Measurements from ENCODE around the gene RPS15.
"Not testable (repeated sequence)": the region's sequence is repeated elsewhere in the genome, so short reads cannot be mapped to it uniquely, and the experiment has no call there.

RPS15 gene

DNA sequence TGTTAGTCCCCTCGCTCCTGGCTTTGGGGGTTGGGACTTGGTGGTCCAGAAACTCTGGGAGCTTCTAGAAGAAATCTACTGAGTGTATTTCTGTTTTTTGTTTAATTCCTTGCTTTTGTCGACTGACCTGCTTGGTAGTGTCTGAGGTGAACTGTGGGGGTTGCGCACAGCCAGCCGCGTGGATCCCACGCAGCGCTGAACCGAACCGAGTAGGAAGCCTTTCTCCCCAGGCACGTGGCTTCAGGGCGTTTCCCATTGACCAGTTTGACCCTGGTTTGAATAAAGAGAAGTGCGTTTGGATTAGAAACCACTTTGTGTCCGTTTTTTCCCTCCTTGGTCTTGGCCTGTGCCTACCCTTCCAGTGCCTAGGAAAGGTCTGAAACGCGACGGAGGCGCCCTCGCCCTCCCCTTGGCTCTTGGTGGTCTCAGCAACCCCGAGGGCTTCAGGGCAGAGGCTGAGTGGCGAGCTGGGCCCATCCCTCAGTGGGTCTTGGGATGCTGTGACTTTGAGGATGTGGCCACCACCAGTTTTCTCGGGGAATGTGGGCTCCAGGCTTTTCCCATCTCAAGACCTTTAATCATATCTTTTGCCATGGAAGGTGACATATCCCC, 2.7 kb upstream of the RPS15 start:
- TF ChIP-seq, protein P1, sequence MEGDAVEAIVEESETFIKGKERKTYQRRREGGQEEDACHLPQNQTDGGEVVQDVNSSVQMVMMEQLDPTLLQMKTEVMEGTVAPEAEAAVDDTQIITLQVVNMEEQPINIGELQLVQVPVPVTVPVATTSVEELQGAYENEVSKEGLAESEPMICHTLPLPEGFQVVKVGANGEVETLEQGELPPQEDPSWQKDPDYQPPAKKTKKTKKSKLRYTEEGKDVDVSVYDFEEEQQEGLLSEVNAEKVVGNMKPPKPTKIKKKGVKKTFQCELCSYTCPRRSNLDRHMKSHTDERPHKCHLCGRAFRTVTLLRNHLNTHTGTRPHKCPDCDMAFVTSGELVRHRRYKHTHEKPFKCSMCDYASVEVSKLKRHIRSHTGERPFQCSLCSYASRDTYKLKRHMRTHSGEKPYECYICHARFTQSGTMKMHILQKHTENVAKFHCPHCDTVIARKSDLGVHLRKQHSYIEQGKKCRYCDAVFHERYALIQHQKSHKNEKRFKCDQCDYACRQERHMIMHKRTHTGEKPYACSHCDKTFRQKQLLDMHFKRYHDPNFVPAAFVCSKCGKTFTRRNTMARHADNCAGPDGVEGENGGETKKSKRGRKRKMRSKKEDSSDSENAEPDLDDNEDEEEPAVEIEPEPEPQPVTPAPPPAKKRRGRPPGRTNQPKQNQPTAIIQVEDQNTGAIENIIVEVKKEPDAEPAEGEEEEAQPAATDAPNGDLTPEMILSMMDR (IDR thresholded peaks at IDR 0.05; ENCODE audit: low read depth, low read length) = no peak
- Histone ChIP-seq H3K4me1 (peaks cover 3% of the 10 kb centered on the region), H3K4me3 (ENCODE audit: low read depth, low read length) (no peak overlapping the region), H3K9me3 (no peaks in the 10 kb centered on the region), H3K36me3 (peaks cover 65% of the 10 kb centered on the region), H3K27me3 (no peaks in the 10 kb centered on the region)
- DNase-seq = no peak

DNA sequence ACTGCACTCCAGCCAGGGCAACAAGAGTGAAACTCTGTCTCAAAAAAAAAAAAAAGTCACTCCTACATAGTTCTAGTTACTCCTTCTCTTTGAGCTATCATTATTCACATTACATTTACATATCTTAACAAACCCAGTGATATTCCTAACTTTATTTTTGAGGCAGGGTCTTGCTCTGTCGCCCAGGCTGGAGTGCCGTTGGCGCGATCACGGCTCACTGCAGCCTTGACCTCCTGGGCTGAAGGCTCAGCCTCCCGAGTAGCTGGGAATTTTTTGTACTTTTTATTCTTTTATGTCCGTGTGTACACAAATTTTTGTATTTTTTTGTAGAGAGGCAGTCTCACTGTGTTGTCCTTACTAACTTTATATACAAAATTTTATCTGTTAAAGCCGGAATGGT, 587 bp upstream of the RPS15 start:
- peaks cover 3% of the 10 kb centered on the region for H3K4me1 ChIP-seq
- no peak overlapping the region for H3K4me3 ChIP-seq (ENCODE audit: low read depth, low read length)
- H3K27me3 ChIP-seq = no peaks in the 10 kb centered on the region
- H3K36me3 ChIP-seq = peaks cover 64% of the 10 kb centered on the region
- DNase-seq = no peak
- no peaks in the 10 kb centered on the region for H3K9me3 ChIP-seq
- TF ChIP-seq, protein P1 (IDR thresholded peaks at IDR 0.05; ENCODE audit: low read depth, low read length) = no peak

DNA sequence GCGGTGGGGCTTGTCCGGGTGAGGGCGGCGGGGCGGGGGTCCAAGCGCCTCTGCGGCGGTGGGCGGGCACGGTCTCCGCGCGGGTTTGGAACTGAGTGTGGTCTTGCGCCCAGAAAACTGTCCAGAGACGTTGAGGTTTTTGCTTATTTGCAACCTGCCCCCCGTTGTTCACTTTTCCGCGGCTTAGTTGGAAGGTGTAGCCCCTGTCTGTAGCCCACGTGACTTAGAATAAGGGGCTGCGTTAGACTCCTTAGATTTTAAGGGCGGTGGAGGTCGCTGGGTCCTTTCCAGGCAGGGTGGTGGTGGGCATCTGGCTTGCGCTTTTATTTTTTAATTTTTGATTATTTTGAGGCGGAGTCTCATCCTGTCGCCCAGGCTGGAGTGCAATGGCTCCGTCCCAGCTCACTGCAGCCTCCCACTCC, 748 bp downstream of the RPS15 start:
- Histone ChIP-seq H3K36me3 (peaks cover 52% of the 10 kb centered on the region), H3K4me1 (peaks cover 3% of the 10 kb centered on the region), H3K4me3 (ENCODE audit: low read depth, low read length) (peak overlapping the region; percentile 72), H3K27me3 (no peaks in the 10 kb centered on the region), H3K9me3 (no peaks in the 10 kb centered on the region)
- TF ChIP-seq, protein P1 (IDR thresholded peaks at IDR 0.05; ENCODE audit: low read depth, low read length) = no peak
- no peak for DNase-seq

DNA sequence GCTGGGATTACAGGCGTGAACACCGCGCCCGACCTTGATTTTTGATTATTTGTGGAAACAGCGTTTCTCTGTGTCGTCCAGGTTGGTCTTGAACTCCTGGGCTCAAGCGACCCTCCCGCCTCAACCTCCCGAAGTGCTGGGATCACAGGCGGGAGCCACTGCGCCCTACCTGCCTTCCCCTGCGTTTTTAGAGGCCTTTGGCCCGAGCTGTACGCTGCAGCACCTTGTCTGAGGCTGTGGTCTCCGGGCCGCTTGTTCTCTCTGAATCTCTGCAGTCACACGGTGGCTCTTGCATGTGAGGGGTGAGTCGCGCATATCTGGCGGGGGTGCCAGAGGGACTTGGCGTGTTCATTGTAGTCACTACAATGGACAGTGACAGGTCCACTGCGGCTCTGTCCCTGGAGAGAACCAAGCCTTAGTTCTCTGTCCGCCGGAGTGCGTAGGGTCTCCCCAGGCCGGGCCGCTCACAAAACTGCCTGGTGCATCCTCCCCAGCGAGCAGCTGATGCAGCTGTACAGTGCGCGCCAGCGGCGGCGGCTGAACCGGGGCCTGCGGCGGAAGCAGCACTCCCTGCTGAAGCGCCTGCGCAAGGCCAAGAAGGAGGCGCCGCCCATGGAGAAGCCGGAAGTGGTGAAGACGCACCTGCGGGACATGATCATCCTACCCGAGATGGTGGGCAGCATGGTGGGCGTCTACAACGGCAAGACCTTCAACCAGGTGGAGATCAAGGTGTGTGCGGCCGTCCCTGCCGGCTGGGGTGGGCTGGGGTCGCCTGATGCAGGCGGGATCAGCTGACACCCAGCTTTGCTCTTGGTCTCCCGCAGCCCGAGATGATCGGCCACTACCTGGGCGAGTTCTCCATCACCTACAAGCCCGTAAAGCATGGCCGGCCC, 1.6 kb downstream of the RPS15 start:
- Histone ChIP-seq H3K36me3 (peaks cover 45% of the 10 kb centered on the region), H3K4me3 (ENCODE audit: low read depth, low read length) (peak overlapping the region; percentile 72)
- not testable (repeated sequence) for DNase-seq, H3K4me1 ChIP-seq, H3K9me3 ChIP-seq, H3K27me3 ChIP-seq

DNA sequence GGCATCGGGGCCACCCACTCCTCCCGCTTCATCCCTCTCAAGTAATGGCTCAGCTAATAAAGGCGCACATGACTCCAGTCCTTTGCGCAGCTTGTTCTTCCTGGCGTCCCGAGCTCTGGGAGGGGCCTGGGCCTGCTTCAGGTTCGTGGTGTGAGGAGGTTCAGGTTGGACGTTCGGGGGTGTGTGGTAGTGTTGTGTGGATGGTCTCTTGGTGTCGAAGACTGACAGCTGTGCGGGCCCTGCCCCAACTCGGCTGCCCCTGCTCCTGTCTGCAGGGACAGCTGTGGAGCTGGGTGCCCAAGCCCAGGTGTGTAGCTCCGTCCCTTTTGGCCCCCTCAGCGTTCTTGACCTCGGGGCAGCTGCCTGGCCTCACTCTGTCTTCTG, 2.2 kb downstream of the RPS15 start:
- Histone ChIP-seq H3K27me3 (no peaks in the 10 kb centered on the region), H3K36me3 (peaks cover 39% of the 10 kb centered on the region), H3K4me3 (ENCODE audit: low read depth, low read length) (peak overlapping the region; percentile 72), H3K9me3 (no peaks in the 10 kb centered on the region), H3K4me1 (peaks cover 3% of the 10 kb centered on the region)
- no peak for DNase-seq
- TF ChIP-seq, protein P1 (IDR thresholded peaks at IDR 0.05; ENCODE audit: low read depth, low read length) = no peak

DNA sequence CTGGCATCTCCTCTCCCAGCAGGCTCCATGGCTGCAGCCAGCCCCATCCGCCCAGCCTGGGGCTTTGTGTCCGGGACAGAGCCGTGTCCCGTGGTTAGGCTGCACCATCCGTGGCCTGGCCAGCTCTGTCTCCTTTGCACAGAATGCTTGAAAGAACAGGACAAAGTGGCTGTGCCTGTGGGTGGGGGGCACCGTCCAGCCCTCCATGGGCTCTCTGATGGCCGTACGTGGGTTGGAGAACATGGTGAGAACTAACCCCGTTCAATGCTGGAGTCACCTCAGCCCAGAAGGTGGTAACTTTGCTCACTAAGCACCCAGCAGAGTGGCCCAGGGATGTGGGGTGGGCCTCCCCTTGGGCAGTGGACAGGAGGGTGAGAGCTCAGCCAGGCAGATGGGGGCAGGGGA, 2.8 kb downstream of the RPS15 start:
- H3K4me1 ChIP-seq = peaks cover 3% of the 10 kb centered on the region
- TF ChIP-seq, protein P1 (IDR thresholded peaks at IDR 0.05; ENCODE audit: low read depth, low read length) = no peak
- H3K27me3 ChIP-seq = no peaks in the 10 kb centered on the region
- no peaks in the 10 kb centered on the region for H3K9me3 ChIP-seq
- peaks cover 36% of the 10 kb centered on the region for H3K36me3 ChIP-seq
- H3K4me3 ChIP-seq (ENCODE audit: low read depth, low read length) = no peak overlapping the region
- DNase-seq = no peak
